22Rv1 (cell line): ENCODE data around the gene FZD7.

Source experiments
- H3K27ac ChIP-seq: fragments of 450-650 bp; 2 replicates; pipeline ENCODE4 v1.5.1; 2017
- CTCF ChIP-seq: fragments of 450-650 bp; IDR thresholded peaks from 2 replicates; pipeline ENCODE4 v1.5.1; 2017; ENCODE audit warnings: mild to moderate bottlenecking
- ZFX ChIP-seq: fragments of 450-650 bp; IDR thresholded peaks from 2 replicates; pipeline ENCODE4 v1.6.1; 2017; ENCODE audit warnings: antibody characterized with exemption, borderline replicate concordance

FZD7 gene

GRCh38 chr2:202037086-202037485, 3.4 kb downstream of the FZD7 start:
- TF ChIP-seq CTCF (no peak), ZFX (no peak)
- no peak overlapping the region for H3K27ac ChIP-seq

GRCh38 chr2:202038471-202039277, 5.0 kb downstream of the FZD7 start:
- no peak for TF ChIP-seq CTCF
- TF ChIP-seq ZFX, result no peak
- no peak overlapping the region for H3K27ac ChIP-seq

- H3K27ac ChIP-seq, result no peak overlapping the region; the same call in 1 of the 2 replicates
These were observed 5.8 kb downstream of the FZD7 start for GRCh38 chr2:202039278-202040078.

GRCh38 chr2:202040079-202040844, 6.6 kb downstream of the FZD7 start:
- TF ChIP-seq CTCF, result no peak
- TF ChIP-seq ZFX, result no peak
- no peak overlapping the region for H3K27ac ChIP-seq

More at GRCh38 chr2:202039278-202040078, 5.8 kb downstream of the FZD7 start:
- TF ChIP-seq ZFX, result no peak
- TF ChIP-seq CTCF, result no peak

- TF ChIP-seq ZFX (no peak), CTCF (no peak)
- no peak overlapping the region for H3K27ac ChIP-seq
These were observed 8.8 kb downstream of the FZD7 start for GRCh38 chr2:202042444-202042843.

GRCh38 chr2:202043475-202043874, 9.8 kb downstream of the FZD7 start:
- TF ChIP-seq CTCF (no peak), ZFX (no peak)
- no peak overlapping the region for H3K27ac ChIP-seq
